Fibroblast of mammary gland (primary cell): ENCODE results near the gene TUBGCP3.
"Not testable (repeated sequence)": the region's sequence is repeated elsewhere in the genome, so short reads cannot be mapped to it uniquely, and the experiment has no call there.

Source experiments
- DNase-seq: peaks from one replicate; pipeline ENCODE4 v3.0.0-alpha.2; 2010; ENCODE audit warnings: low read depth
- H3K4me3 ChIP-seq: 2 replicates; pipeline ENCODE4 v1.5.1; 2011; ENCODE audit warnings: low read depth, mild to moderate bottlenecking, low read length, moderate library complexity; ENCODE audit not compliant: control insufficient read depth
- TF ChIP-seq, protein P1 (sequence below): conservative IDR thresholded peaks from 2 replicates; pipeline ENCODE4 v1.5.1; 2011; ENCODE audit warnings: low read depth, low read length, inconsistent platforms; ENCODE audit not compliant: control insufficient read depth, insufficient read depth

The TUBGCP3 gene

DNA sequence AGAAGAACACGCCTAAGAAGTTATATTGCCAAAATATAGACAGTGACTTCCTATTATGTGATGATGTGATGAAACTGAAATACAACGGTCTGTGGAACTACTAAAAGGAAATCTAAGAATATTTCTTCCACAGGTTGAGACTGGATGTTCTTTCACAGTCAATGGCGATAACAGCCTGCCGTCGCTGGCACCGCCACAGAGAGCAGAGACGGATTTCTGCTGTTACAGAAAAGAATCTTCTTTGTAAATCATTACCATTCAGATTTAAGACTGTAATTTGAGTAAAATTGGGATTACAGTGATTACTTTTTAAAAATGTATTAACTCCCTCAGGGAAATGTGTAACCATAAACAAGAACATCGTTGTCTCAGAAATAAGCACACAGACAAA lies 100.8 kb downstream of the TUBGCP3 start:
- no peak overlapping the region for H3K4me3 ChIP-seq
- TF ChIP-seq, protein P1, sequence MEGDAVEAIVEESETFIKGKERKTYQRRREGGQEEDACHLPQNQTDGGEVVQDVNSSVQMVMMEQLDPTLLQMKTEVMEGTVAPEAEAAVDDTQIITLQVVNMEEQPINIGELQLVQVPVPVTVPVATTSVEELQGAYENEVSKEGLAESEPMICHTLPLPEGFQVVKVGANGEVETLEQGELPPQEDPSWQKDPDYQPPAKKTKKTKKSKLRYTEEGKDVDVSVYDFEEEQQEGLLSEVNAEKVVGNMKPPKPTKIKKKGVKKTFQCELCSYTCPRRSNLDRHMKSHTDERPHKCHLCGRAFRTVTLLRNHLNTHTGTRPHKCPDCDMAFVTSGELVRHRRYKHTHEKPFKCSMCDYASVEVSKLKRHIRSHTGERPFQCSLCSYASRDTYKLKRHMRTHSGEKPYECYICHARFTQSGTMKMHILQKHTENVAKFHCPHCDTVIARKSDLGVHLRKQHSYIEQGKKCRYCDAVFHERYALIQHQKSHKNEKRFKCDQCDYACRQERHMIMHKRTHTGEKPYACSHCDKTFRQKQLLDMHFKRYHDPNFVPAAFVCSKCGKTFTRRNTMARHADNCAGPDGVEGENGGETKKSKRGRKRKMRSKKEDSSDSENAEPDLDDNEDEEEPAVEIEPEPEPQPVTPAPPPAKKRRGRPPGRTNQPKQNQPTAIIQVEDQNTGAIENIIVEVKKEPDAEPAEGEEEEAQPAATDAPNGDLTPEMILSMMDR = no peak
- DNase-seq = no peak

DNA sequence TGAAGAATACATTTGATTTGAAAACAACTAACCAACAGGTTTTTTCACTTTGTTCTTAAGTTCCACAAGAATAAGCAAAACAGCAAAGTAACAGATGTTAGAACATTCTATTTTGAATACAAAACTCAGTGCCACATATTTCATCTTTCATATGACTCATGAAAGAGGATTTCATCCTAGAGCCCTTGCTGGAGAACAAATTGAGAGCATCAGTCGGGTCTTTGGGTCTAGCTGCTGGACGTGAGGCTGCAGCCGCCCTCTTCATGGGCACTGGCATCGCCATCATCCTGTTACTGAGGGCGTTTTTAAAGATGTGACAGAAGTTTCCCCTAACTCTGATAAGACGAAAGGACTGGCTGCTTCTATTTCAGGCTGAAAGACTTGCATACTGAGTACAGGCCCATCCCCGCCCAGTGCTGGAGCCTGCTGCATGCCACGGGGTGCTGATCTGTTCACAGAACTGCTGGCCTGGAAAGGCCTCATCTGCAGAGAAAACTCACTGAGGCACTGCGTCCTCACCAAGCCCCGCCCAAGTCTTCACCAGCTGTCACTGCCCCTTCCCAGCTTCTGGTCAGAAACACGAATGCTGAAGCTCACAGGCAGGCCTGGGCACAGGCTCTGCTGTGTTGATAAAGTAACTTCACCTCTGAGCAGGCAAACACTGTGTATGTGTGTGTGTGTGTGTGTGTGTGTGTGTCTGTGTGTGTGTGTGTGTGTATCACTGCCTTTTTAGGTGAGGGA lies 101.4 kb downstream of the TUBGCP3 start:
- peak; percentile 6 for DNase-seq
- H3K4me3 ChIP-seq = no peak overlapping the region
- TF ChIP-seq, protein P1 = no peak

- H3K4me3 ChIP-seq, DNase-seq: not testable (repeated sequence)
Observed at GRCh38 chr13:112485814-112486213, 102.1 kb downstream of the TUBGCP3 start.

DNA sequence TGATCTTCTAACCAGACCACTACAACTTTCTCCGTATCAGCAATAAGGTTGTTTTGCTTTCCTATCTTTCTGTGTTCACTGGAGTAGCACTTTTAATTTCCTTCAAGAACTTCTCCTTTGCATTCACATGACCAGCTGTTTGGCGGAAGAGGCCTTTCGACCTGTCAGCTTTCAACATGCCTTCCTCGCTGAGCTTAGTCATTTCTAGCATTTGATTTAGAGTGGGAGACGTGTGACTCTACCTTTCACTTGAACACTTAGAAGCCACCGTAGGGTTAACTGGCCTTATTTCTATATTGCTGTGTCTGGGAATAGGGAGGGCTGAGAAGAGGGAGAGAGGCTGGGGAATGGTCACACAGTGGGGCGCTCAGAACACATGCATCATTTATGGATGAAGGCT lies 104.7 kb downstream of the TUBGCP3 start:
- DNase-seq = no peak
- TF ChIP-seq, protein P1 = no peak
- no peak overlapping the region for H3K4me3 ChIP-seq

GRCh38 chr13:112481458-112481857 lies 106.5 kb downstream of the TUBGCP3 start:
- H3K4me3 ChIP-seq = no peak overlapping the region
- TF ChIP-seq, protein P1 = no peak
- DNase-seq = peak; percentile 15

DNA sequence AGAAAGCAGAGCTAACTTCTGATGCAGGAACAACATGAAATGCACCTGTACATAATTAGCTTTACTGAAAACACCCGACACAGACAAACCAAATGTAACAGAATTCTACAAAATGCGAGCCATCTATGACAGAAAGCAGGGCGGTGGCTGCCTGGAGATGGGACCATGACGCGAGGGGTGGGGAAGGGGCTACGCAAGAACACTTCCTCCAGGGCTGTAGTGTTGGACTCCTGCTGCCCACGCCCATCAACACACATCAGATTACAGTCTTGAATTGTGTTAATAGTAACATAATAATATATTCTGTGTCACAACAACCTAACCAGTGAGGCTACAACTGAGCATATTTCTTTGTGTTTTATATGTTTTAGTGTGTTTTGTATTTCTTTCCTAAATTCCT lies 108.6 kb downstream of the TUBGCP3 start:
- TF ChIP-seq, protein P1 = no peak
- no peak for DNase-seq
- no peak overlapping the region for H3K4me3 ChIP-seq

- TF ChIP-seq, protein P1 = no peak
- no peak overlapping the region for H3K4me3 ChIP-seq
- no peak for DNase-seq
Observed at GRCh38 chr13:112477070-112477619, 110.8 kb downstream of the TUBGCP3 start.
